Fibroblast of skin of right quadriceps (primary cell): Measurements from ENCODE around the gene DRAM1.
"Not testable (repeated sequence)": the region's sequence is repeated elsewhere in the genome, so short reads cannot be mapped to it uniquely, and the experiment has no call there.

Experiments used
- DNase-seq: peaks from one replicate; pipeline ENCODE4 v3.0.0-alpha.2; 2013

The DRAM1 gene

GRCh38 chr12:101876861-101877805 is at the start of gene DRAM1:
Gene DRAM1, plus strand, starts transcription at chr12:101877580. Its CDS starts 210 bp downstream, at chr12:101877790.
- DNase-seq, result peak; percentile 87

GRCh38 chr12:101828463-101829196 is 48.8 kb upstream of the DRAM1 start:
- DNase-seq, result no peak

- no peak for DNase-seq
These were observed 47.6 kb upstream of the DRAM1 start for GRCh38 chr12:101829639-101830366.

GRCh38 chr12:101830367-101831325 is 46.7 kb upstream of the DRAM1 start, which contains the start of gene GNPTAB:
Gene GNPTAB, minus strand, starts transcription at chr12:101830959. Its CDS starts 284 bp downstream, at chr12:101830675.
- peak; percentile 91 for DNase-seq

GRCh38 chr12:101832030-101832429 is 45.4 kb upstream of the DRAM1 start:
- no peak for DNase-seq

GRCh38 chr12:101838628-101839323 is 38.6 kb upstream of the DRAM1 start:
- no peak for DNase-seq

GRCh38 chr12:101839324-101840283 is 37.8 kb upstream of the DRAM1 start:
- DNase-seq, result peak; percentile 50

- DNase-seq, result no peak
These were observed 36.3 kb upstream of the DRAM1 start for GRCh38 chr12:101841069-101841468.

GRCh38 chr12:101845137-101845711 is 32.2 kb upstream of the DRAM1 start:
- no peak for DNase-seq

- DNase-seq, result no peak
These were observed 30.1 kb upstream of the DRAM1 start for GRCh38 chr12:101847325-101847724.

GRCh38 chr12:101850199-101850598 is 27.2 kb upstream of the DRAM1 start:
- DNase-seq, result no peak

GRCh38 chr12:101852998-101853397 is 24.4 kb upstream of the DRAM1 start:
- no peak for DNase-seq

GRCh38 chr12:101854747-101855146 is 22.6 kb upstream of the DRAM1 start:
- no peak for DNase-seq

- peak; percentile 45 for DNase-seq
These were observed 22.0 kb upstream of the DRAM1 start for GRCh38 chr12:101855364-101855884.

GRCh38 chr12:101855976-101856375 is 21.4 kb upstream of the DRAM1 start:
- no peak for DNase-seq

GRCh38 chr12:101856614-101857013 is 20.8 kb upstream of the DRAM1 start:
- not testable (repeated sequence) for DNase-seq

GRCh38 chr12:101857043-101857558 is 20.3 kb upstream of the DRAM1 start:
- DNase-seq, result peak; percentile 95

GRCh38 chr12:101858361-101858760 is 19.0 kb upstream of the DRAM1 start:
- DNase-seq, result no peak
